Right kidney (tissue), 1 donor: Measurements from ENCODE around the gene AACS.
A peak's percentile ranks its signal among the peaks of the same experiment; 100 is the strongest.

Experiments used
- DNase-seq: peaks from one replicate; pipeline ENCODE4 v3.0.0-alpha.2; 2016

AACS gene

DNA sequence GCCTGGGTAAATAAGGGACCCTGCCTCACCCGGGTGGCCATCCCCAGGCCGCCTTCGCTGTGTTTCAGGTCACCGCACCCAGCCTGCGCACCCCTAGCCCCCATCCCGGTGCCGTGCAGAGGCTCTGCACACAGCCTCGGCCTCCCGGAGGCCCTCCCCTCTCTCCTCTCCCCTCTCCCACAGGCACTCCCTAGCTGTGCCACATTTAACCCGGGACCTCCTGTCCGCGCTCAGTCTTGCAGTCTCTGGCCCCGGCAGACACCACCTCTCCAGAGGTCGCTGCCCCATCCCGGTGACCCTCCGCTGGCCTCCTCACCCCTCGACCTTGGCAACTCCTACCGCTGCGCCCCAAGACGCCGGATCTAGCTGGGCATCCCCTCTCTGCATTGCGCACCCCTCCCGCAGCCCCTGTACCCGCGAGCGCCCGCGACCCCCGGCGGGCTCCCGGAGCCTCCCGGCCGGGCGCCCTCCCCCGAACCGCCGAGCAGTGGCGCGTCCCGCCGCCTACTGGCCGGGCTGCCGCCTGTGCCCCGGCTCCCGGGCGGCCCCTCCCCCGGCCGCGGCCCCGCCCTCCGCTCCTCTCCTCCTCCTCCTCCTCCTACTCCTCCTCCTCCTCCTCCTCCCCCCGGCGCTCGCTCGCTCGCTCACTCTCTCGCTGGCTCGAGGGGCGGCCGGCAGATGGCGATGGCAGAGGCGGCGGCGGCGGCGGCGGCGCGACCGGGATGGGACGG, 120.7 kb downstream of the AACS start, which contains the start of gene TMEM132B:
TSS of gene TMEM132B (plus strand) at position 647 of the 731 bp plus-strand sequence.
- peak; percentile 67 for DNase-seq

DNA sequence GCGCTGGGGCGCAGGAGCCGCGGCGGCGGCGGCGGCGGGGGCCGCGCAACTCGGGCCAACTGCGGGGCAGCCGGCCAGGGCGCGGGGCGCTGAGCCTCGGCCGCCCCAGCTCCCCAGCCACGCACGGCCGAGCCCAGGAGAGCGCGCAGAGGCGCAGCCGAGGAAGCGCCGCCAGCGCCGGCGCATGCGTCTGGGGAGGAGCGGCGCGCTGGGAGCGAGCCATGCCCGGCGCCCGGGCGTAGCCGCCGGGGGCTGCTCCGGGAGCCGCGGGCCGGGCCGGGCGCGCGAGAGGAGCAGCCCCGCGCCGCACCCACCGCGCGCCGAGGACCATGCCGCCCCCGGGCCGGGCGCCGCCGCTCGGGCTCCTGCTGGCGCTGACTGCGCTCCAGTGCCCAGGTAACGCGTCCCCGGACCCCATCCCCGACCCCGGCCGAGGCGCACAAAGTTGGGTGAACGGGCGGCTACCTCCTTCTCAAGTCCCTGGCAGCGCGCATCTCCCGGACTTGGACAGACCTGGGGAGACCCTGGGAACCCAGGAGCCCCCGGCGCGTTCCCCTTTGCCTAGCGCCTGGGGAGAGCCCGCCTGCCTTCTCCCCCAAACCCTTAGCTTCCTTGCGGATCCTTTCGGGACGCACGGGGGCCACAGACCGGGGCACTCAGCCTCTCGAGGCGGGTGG, 121.4 kb downstream of the AACS start:
- DNase-seq, result peak; percentile 42

DNA sequence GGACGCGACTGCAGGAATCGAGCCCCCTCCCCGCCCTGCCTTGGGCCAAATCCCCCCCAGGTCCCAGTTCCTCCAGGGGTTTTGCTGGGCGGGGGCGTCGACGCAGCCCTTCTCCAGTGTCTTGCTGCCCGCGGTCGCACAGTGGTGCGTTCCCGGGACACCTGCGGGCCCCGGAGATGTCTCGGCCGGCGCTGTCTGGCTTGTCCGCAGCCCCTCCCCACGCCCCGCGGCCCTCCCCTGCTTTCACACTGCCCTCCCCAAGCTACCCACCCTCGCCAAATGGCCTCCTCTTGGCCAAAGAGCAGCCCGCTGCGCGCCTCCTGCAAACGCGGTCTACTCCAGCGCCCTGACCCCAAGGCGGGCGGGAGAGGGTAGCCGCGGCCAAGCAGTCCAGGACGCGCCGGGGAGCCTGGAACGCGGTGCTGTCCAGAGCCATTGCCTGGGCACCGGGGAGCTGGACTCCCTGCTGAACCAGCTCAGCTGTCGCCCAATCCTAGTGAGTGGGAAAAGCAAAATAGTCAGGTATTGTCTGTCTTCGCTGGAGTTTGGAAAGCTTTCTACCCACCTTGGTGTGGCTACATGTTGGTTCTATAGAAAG, 122.0 kb downstream of the AACS start:
- peak; percentile 42 for DNase-seq

DNA sequence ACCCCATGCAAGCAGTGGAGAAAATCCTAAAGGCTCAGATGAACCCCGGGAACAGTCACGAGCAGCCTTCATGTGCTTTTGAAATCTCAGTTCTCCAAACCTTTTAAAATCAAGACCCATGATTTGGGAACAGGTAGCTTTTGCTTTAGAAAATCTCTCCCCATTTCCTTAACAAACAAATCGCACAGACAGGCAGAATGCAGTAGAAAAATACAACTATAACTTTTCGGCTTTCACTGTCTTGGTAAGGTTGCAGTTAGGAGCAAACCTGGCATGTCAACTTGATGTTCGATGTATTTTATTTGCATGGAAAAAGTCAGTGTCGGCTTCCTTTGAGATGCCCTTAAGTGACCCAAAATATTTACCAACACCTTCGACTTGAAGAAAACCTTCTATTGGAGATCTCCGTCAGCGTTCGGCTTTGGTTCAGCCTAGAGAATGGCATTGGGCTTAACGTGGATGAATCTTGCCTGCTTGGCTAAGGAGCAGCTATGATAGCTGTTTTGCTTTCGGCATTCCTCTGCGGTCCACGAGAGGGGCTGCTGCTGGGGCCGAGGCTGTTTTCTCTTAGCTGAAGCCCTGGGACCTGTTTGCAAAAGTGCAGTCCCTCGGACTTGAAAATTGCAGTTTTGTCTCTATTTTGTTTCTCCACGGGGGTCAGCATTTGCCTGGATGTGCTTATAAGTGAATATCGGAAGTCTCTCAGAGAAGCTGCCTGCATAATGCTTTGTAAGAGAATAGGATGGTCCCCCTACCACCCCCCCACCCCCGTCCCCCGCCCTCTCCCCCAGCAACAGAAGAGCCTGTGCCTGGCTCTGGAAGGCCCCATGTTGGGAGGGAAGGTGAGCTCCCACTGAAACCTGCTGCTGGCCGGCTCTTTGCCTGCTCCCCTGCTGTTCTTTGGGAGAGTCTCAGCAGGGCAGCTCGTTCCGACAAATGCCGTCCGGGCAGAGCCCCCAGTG, 122.8 kb downstream of the AACS start:
- peak; percentile 10 for DNase-seq

DNA sequence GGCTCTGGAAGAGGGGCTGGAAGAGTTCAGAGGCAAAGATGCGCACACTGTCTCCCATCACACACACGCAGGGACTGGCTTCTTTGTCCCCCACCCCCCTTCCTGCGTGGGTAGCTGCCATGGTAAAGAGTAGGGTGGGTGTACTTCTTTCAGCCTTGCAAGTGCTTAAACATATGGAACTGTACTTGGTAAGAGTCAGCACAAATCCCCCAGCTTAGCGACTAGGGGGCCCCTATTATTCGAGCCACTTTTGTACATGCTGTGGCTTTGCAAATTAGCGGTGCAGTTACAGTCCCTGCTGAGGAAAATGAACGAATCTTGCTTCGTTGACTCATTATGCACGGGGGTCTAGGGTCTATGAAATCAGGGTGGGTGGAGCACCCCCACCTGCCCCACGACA, 123.8 kb downstream of the AACS start:
- peak; percentile 15 for DNase-seq

- peak; percentile 12 for DNase-seq
These were observed 124.3 kb downstream of the AACS start for GRCh38 chr12:125189502-125189901.

DNA sequence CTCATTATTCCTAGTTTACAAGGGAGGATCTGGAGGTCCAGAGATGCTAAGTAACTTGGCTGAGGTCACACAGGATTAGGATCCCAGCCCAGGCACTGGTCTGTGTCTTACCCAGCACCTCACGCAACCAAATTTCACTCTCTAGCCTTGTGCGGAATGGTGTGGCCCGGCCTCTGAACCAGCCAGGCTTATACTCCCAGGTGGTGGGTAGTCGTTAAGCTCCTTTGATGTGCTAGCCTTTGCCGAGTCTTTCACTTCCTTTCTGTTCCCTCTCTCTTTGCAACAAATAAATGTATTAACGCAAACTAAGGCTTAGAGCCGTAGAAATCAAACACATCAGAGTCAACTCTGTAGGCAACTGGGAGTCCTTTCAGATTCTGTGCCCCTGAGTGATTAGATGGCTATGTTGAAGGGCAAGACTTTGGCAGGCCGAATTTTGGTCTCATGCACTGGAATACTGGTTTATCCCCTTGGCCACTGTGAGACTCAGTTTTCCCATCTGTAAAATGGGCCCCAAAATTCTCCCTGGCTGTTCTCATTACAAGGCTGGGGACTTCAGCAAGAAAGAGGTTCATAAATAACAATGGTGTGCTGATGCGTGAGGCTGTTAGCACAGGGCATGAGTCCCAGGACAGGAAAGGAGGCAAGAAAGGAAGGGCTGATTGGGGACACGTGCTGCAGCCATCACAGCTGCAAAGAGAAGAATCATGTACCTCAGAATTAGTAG, 126.3 kb downstream of the AACS start:
- DNase-seq, result no peak

- DNase-seq, result no peak
These were observed 127.5 kb downstream of the AACS start for GRCh38 chr12:125192690-125193221.
